Measurements from ENCODE around the gene BRSK2.

DNA sequence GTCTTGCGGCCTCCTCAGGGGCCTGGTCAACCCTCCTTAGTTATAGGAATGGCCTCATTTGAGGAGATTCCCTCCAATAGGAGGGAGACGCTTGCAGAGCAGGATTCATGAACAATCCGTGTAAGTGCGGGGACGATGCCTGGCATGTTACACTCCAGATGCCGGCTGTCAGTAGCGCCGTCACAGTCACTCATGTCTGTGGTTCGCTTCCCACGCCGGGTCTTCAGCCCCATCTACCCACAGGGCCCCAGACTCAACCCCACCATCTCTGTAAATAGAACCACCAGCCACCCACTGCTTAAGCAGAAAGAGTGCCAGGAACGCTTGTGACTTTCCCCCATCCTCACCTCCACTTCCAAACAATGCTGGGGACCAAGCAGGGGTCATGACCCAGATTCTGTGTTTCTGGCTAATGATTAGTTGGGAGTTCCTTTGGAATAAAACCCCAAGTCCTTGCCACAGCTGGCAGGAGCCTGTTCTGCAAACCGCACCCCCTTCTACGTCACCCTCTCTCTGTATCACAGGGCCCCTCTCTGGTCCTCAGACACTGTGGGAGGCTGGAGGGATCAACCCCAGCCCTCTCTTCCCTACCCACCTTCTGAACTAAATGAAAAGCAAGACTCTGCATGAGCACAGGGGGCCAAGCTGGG is 41.5 kb upstream of the BRSK2 start:
- TF ChIP-seq, protein P1, sequence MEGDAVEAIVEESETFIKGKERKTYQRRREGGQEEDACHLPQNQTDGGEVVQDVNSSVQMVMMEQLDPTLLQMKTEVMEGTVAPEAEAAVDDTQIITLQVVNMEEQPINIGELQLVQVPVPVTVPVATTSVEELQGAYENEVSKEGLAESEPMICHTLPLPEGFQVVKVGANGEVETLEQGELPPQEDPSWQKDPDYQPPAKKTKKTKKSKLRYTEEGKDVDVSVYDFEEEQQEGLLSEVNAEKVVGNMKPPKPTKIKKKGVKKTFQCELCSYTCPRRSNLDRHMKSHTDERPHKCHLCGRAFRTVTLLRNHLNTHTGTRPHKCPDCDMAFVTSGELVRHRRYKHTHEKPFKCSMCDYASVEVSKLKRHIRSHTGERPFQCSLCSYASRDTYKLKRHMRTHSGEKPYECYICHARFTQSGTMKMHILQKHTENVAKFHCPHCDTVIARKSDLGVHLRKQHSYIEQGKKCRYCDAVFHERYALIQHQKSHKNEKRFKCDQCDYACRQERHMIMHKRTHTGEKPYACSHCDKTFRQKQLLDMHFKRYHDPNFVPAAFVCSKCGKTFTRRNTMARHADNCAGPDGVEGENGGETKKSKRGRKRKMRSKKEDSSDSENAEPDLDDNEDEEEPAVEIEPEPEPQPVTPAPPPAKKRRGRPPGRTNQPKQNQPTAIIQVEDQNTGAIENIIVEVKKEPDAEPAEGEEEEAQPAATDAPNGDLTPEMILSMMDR (conservative IDR thresholded peaks at IDR 0.05; ENCODE audit: low read depth, low read length), result no peak
- TF ChIP-seq POLR2A (IDR thresholded peaks at IDR 0.05; ENCODE audit: low read depth, low read length) (no peak), CEBPB (IDR thresholded peaks at IDR 0.05; ENCODE audit: low read depth, low read length) (no peak), RAD21 (IDR thresholded peaks at IDR 0.05; ENCODE audit: low read length) (no peak), MXI1 (IDR thresholded peaks at IDR 0.05; ENCODE audit: borderline replicate concordance, low read depth, low read length) (no peak), RFX5 (IDR thresholded peaks at IDR 0.05; ENCODE audit: low read depth, low read length) (no peak), RCOR1 (IDR thresholded peaks at IDR 0.05; ENCODE audit: insufficient replicate concordance, low read length) (no peak), BHLHE40 (IDR thresholded peaks at IDR 0.05; ENCODE audit: low read depth, low read length) (no peak), MAZ (IDR thresholded peaks at IDR 0.05; ENCODE audit: borderline replicate concordance, low read depth, low read length) (no peak), MAFK (IDR thresholded peaks at IDR 0.05; ENCODE audit: low read depth, low read length) (no peak), NFE2L2 (IDR thresholded peaks at IDR 0.05; ENCODE audit: low read depth, low read length) (no peak), CHD1 (IDR thresholded peaks at IDR 0.05; ENCODE audit: low read depth, low read length) (no peak)
- TF ChIP-seq, protein P2, sequence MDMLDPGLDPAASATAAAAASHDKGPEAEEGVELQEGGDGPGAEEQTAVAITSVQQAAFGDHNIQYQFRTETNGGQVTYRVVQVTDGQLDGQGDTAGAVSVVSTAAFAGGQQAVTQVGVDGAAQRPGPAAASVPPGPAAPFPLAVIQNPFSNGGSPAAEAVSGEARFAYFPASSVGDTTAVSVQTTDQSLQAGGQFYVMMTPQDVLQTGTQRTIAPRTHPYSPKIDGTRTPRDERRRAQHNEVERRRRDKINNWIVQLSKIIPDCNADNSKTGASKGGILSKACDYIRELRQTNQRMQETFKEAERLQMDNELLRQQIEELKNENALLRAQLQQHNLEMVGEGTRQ (IDR thresholded peaks at IDR 0.05; ENCODE audit: low read depth, low read length), result no peak
- TF ChIP-seq, protein P3, sequence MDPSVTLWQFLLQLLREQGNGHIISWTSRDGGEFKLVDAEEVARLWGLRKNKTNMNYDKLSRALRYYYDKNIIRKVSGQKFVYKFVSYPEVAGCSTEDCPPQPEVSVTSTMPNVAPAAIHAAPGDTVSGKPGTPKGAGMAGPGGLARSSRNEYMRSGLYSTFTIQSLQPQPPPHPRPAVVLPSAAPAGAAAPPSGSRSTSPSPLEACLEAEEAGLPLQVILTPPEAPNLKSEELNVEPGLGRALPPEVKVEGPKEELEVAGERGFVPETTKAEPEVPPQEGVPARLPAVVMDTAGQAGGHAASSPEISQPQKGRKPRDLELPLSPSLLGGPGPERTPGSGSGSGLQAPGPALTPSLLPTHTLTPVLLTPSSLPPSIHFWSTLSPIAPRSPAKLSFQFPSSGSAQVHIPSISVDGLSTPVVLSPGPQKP (IDR thresholded peaks at IDR 0.05; ENCODE audit: borderline replicate concordance, low read depth, low read length), result no peak

All from IMR-90 (cell line).